ENCODE measurements around the gene GOLM1. TPM values are rescaled to one million over a fixed set of nuclear protein-coding genes. Genes with fewer than 3 reads are reported as not detected.

GOLM1 gene
- total RNA-seq, 1 experiment from 2014 or later, result 75.1 TPM

DNA sequence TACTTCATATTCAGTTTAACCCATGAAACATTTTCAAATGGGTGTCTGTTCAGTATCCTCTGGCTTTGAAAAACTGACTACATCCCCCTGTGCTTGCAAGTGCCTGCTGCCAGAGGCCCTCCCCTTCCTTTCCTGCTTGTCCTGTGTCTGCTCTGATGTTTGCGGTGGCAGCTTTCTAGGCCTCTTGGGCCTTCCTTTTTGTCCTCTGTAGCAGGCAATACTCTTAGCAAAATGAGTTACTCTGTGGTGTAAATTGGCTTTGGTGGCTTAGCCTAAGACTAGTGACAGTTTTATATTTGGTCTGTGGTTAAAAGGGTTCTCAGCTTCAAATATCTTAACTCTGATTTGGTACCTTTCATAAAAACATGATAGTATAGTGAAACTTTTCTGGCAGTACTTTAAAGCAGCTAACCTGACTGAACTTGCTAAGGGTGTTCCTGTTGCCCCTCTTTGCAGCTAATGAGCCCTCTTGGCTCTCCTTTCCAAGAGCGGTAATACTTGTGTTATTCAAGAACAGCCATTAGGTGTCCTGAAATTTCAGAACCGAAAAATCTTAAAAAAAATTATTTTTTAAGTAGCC, 76.6 kb downstream of the GOLM1 start (continued):
- TF ChIP-seq ETV6 (CRISPR knock-in tag; IDR thresholded peaks at IDR 0.05) (no peak), ZNF281 (CRISPR knock-in tag; IDR thresholded peaks at IDR 0.05) (no peak), CREB1 (CRISPR knock-in tag; IDR thresholded peaks at IDR 0.05) (no peak), ERG (CRISPR knock-in tag; IDR thresholded peaks at IDR 0.05) (no peak), FOXP1 (CRISPR knock-in tag; IDR thresholded peaks at IDR 0.05; ENCODE audit: borderline replicate concordance) (no peak), PRRX2 (CRISPR knock-in tag; IDR thresholded peaks at IDR 0.05) (no peak)
- TF ChIP-seq, protein P1, sequence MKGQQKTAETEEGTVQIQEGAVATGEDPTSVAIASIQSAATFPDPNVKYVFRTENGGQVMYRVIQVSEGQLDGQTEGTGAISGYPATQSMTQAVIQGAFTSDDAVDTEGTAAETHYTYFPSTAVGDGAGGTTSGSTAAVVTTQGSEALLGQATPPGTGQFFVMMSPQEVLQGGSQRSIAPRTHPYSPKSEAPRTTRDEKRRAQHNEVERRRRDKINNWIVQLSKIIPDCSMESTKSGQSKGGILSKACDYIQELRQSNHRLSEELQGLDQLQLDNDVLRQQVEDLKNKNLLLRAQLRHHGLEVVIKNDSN (CRISPR knock-in tag; IDR thresholded peaks at IDR 0.05), result no peak
- TF ChIP-seq, protein P2, sequence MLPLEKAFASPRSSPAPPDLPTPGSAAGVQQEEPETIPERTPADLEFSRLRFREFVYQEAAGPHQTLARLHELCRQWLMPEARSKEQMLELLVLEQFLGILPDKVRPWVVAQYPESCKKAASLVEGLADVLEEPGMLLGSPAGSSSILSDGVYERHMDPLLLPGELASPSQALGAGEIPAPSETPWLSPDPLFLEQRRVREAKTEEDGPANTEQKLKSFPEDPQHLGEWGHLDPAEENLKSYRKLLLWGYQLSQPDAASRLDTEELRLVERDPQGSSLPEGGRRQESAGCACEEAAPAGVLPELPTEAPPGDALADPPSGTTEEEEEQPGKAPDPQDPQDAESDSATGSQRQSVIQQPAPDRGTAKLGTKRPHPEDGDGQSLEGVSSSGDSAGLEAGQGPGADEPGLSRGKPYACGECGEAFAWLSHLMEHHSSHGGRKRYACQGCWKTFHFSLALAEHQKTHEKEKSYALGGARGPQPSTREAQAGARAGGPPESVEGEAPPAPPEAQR (CRISPR knock-in tag; IDR thresholded peaks at IDR 0.05), result no peak

GRCh38 chr9:86021166-86021565, 78.2 kb downstream of the GOLM1 start:
- Mint-ChIP-seq H3K4me1 (no peaks in the 10 kb centered on the region), H3K4me3 (no peak overlapping the region), H3K36me3 (peaks cover 53% of the 10 kb centered on the region), H3K27me3 (ENCODE audit: low read depth) (no peaks in the 10 kb centered on the region), H3K9me3 (no peaks in the 10 kb centered on the region), H3K27ac (no peak overlapping the region)
- TF ChIP-seq CREB1 (CRISPR knock-in tag; IDR thresholded peaks at IDR 0.05) (no peak), TEAD4 (CRISPR knock-in tag; IDR thresholded peaks at IDR 0.05) (no peak), SOX15 (CRISPR knock-in tag; IDR thresholded peaks at IDR 0.05) (no peak), ZNF423 (CRISPR knock-in tag; IDR thresholded peaks at IDR 0.05) (no peak), ZNF138 (CRISPR knock-in tag; conservative IDR thresholded peaks at IDR 0.05) (no peak), PREB (CRISPR knock-in tag; IDR thresholded peaks at IDR 0.05; ENCODE audit: borderline replicate concordance) (no peak), CDX4 (CRISPR knock-in tag; IDR thresholded peaks at IDR 0.05; ENCODE audit: borderline replicate concordance) (no peak), NR1H2 (CRISPR knock-in tag; IDR thresholded peaks at IDR 0.05) (no peak), ZNF416 (CRISPR knock-in tag; IDR thresholded peaks at IDR 0.05) (no peak), ZBTB43 (CRISPR knock-in tag; IDR thresholded peaks at IDR 0.05) (no peak), IRF2 (CRISPR knock-in tag; IDR thresholded peaks at IDR 0.05; ENCODE audit: borderline replicate concordance, low read depth) (no peak), ZMAT4 (CRISPR knock-in tag; IDR thresholded peaks at IDR 0.05) (no peak), ZNF512 (CRISPR knock-in tag; IDR thresholded peaks at IDR 0.05; ENCODE audit: borderline replicate concordance) (no peak), OVOL2 (CRISPR knock-in tag; IDR thresholded peaks at IDR 0.05; ENCODE audit: borderline replicate concordance) (no peak)
- TF ChIP-seq, protein P3, sequence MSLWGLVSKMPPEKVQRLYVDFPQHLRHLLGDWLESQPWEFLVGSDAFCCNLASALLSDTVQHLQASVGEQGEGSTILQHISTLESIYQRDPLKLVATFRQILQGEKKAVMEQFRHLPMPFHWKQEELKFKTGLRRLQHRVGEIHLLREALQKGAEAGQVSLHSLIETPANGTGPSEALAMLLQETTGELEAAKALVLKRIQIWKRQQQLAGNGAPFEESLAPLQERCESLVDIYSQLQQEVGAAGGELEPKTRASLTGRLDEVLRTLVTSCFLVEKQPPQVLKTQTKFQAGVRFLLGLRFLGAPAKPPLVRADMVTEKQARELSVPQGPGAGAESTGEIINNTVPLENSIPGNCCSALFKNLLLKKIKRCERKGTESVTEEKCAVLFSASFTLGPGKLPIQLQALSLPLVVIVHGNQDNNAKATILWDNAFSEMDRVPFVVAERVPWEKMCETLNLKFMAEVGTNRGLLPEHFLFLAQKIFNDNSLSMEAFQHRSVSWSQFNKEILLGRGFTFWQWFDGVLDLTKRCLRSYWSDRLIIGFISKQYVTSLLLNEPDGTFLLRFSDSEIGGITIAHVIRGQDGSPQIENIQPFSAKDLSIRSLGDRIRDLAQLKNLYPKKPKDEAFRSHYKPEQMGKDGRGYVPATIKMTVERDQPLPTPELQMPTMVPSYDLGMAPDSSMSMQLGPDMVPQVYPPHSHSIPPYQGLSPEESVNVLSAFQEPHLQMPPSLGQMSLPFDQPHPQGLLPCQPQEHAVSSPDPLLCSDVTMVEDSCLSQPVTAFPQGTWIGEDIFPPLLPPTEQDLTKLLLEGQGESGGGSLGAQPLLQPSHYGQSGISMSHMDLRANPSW (CRISPR knock-in tag; conservative IDR thresholded peaks at IDR 0.05; ENCODE audit: low read depth), result no peak
- ChIA-PET POLR2A (no interaction called here), CTCF (no interaction called here)
- ATAC-seq (no peak), DNase-seq (ENCODE audit: low spot score) (no peak)
